GM12874 (cell line): ENCODE measurements around the gene AWAT1.

Experiments
- TF ChIP-seq, protein P1 (sequence below): IDR thresholded peaks from 2 replicates; pipeline ENCODE4 v1.5.1; 2011; ENCODE audit warnings: low read depth, mild to moderate bottlenecking, control low read depth, low read length, moderate library complexity; ENCODE audit not compliant: insufficient read depth

The AWAT1 gene

GRCh38 chrX:70226687-70227086, 7.8 kb upstream of the AWAT1 start:
- TF ChIP-seq, protein P1, sequence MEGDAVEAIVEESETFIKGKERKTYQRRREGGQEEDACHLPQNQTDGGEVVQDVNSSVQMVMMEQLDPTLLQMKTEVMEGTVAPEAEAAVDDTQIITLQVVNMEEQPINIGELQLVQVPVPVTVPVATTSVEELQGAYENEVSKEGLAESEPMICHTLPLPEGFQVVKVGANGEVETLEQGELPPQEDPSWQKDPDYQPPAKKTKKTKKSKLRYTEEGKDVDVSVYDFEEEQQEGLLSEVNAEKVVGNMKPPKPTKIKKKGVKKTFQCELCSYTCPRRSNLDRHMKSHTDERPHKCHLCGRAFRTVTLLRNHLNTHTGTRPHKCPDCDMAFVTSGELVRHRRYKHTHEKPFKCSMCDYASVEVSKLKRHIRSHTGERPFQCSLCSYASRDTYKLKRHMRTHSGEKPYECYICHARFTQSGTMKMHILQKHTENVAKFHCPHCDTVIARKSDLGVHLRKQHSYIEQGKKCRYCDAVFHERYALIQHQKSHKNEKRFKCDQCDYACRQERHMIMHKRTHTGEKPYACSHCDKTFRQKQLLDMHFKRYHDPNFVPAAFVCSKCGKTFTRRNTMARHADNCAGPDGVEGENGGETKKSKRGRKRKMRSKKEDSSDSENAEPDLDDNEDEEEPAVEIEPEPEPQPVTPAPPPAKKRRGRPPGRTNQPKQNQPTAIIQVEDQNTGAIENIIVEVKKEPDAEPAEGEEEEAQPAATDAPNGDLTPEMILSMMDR = no peak

DNA sequence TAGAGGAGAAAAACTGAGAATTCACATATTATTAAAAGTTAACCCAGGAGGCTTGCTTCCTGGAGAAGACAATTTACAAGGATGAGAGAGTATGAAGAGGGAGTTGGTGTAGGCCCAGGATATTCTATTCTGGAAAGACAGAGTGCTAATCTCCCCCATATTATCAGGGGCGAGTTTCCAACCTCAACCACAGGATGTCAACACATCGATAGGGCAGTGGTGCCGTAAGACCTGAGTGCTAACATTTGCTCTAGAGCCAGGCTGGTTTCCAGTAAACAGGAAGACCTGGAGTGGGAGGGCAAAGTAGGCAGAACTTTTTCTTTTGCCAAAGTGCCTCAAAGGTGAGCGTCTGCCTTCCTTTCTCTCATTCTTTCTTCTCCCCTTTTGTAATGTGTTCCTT, 2.8 kb upstream of the AWAT1 start:
- TF ChIP-seq, protein P1 = no peak

DNA sequence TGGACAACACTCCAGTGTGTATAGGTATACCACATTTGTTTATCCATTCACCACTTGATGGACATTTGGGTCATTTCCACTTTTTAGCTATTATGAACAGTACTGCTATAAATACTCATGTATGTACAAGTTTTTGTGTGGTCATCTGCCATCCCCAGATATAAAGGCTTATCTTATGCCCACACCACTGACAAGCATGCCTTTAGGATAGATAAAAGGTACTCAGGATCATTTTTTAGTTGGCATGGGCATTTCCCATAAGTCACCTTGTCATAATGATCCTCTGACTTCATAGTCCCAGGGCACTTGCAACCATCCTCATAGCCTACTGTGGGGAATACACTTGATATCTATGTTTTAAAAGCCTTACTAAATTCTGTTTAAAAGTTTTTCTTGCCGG, 6.3 kb downstream of the AWAT1 start:
- TF ChIP-seq, protein P1 = no peak

DNA sequence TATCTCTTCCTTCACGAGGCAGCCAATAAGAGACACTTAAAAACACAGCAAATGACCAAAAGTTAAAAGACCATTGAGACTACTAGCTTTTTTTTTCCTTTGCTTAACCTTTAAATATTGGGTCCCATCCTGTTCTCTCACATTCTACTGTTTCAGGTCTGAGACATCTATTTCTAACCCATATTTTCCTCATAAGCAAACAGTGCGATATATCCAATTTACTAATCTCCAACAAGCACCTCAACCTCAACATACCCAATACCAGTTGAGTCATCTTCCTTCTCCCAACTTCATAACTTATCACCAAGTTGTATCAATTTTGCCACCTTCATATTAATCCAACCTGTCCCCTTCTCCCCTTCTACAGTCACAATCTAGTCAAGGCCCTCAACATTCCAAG, 7.0 kb downstream of the AWAT1 start:
- TF ChIP-seq, protein P1 = no peak

GRCh38 chrX:70244881-70245280, 10.4 kb downstream of the AWAT1 start:
- TF ChIP-seq, protein P1 = no peak

DNA sequence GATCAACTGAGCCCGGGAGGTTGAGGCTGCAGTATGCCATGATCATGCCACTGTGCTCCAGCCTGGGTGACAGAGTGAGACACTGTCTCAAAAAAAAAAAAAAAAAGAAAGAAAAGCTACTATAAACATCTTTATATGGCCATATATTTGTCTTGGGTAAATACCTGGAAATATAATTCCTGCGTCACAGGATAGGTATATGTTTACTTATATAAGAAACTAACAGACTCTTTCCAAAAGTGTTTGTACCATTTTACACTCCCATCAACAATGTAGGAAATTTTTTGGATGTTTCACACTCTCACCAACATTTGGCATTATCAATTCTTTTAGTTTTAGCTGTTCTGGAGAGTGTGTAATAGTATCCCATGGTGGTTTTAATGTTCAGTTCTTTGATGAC, 12.8 kb downstream of the AWAT1 start:
- TF ChIP-seq, protein P1 = no peak

DNA sequence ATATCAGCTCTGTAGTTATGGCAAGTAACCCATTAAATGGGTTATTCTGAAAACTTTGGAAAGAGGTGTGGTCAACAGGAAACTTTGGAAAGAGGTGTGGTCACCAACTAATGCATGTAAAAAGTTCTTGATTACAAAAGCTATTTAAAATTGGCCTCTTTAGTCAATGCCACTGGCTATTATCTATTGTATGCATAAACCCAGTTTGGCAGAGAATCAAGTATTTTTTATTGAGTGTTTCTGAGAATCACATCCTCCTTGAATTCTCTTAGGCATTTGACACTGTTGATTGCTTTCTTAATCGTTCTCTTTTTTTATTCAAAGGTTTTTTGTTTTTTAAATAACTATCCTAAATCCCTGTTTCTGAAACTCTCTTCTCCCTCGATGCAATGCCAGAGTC, 18.0 kb downstream of the AWAT1 start:
- TF ChIP-seq, protein P1 = no peak
